HEK293T (cell line): ENCODE results near the gene ARID2.

Experiments used
- ARNT ChIP-seq: fragments of 450-650 bp; IDR thresholded peaks from 2 replicates; pipeline ENCODE4 v1.6.1; 2017; ENCODE audit warnings: mild to moderate bottlenecking
- HDGF ChIP-seq: fragments of 450-650 bp; IDR thresholded peaks from 2 replicates; pipeline ENCODE4 v1.6.1; 2017; ENCODE audit warnings: antibody characterized with exemption, borderline replicate concordance
- NFRKB ChIP-seq: fragments of 450-650 bp; IDR thresholded peaks from 2 replicates; pipeline ENCODE4 v1.6.1; 2016; ENCODE audit warnings: mild to moderate bottlenecking, moderate library complexity
- TARDBP ChIP-seq: fragments of 450-650 bp; IDR thresholded peaks from 2 replicates; pipeline ENCODE4 v1.6.1; 2016
- ZNF384 ChIP-seq: fragments of 450-650 bp; IDR thresholded peaks from 2 replicates; pipeline ENCODE4 v1.6.1; 2016

GRCh38 chr12:45726603-45727300 is 2.8 kb upstream of the ARID2 start:
- no peak for TF ChIP-seq TARDBP
- TF ChIP-seq ZNF384: no peak
- no peak for TF ChIP-seq HDGF
- TF ChIP-seq NFRKB: no peak
- no peak for TF ChIP-seq ARNT
